SK-N-MC (cell line): ENCODE results near the gene AFDN.

ENCODE experiments used
- EZH2 ChIP-seq: fragments of 200-600 bp; sonication (generic); IDR thresholded peaks from one replicate; pipeline ENCODE4 v1.6.1; 2017; ENCODE audit warnings: antibody characterized with exemption
- POLR2AphosphoS5 ChIP-seq: IDR thresholded peaks from 2 replicates; pipeline ENCODE4 v1.6.1; 2012; ENCODE audit warnings: mild to moderate bottlenecking, low read depth, low read length, borderline replicate concordance

DNA sequence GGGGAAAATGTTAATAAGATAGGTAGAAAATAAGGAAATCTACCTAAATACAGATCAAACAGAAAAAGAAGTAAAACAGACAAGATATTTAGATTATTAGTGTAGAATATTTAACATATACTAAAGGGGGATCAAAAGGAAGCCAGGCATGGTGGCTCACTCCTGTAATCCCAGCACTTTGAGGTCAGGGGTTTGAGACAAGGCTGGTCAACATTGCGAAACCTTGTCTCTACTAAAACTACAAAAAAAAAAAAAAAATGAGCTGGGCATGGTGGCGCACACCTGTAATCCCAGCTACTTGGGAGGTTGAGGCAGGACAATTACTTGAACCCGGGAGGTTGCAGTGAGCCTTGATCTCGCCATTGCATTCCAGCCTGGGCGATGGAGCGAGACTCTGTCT, 55.5 kb downstream of the AFDN start:
- TF ChIP-seq EZH2 (no peak), POLR2AphosphoS5 (no peak)
